NCI-H146 treated with DMSO at 0.1 percent for 48 hours (cell line): ENCODE data around the gene SLC6A3.

Experiments
- DNase-seq: peaks from one replicate; lab custom pipeline; 2025; ENCODE audit not compliant: unreplicated experiment; lab: John Stamatoyannopoulos, UW

SLC6A3 gene

GRCh38 chr5:1442222-1443145 lies 2.8 kb downstream of the SLC6A3 start:
- DNase-seq: no peak

GRCh38 chr5:1441166-1441865 lies 3.9 kb downstream of the SLC6A3 start:
- DNase-seq: no peak

GRCh38 chr5:1440098-1440493 lies 5.1 kb downstream of the SLC6A3 start:
- no peak for DNase-seq

- DNase-seq: no peak
Measured at GRCh38 chr5:1439388-1440097, 5.7 kb downstream of the SLC6A3 start.

DNA sequence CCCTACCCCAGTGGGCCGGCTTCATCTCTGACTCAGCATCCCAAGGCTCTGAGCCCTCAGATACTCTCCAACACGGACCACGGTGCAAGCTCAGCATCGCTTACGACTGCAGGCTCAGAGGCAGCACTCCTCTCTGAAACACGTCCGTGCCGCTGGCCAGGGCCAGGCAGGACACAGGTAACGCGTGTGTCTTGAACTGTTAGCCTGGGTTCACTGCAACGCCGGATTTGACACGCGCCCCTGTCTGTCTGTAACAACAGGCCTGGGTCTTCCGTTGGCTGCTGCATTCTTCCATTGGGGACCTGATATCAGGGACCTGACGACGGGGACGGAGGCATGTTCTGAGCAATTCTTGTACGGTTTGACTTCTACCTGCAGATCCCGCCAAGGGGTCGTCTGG lies 6.4 kb downstream of the SLC6A3 start:
- no peak for DNase-seq

DNA sequence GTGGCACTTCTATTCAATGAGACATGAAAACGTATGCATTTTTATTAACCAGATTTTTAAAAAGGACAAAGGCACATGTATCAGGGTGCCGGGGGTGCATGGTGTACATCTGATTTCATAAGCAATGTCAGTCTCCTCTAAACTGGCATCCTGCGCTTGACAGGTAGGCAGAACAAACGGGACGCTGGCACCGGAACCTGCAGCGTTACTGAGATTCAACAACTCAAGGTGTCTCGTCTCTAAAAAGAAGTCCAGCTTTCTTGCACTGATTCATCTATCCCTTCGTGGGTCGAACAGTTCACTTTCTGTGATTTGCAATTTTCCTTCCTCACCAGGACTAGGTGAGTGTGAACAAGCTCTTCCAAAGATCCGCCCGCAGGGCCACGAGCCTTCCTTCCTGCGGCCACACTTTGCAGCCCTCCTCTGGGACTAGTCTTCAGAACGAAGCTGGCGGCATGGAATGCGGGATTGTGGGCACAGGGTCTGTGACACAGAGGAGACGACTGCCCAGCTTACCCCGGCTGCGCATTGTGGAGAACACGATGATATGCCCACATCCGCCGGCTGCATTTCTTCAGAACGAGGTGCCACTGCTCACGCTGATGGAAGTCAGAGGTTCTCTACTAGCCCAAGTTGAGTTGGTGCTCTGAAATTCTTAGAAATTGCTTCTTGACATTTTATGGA lies 7.2 kb downstream of the SLC6A3 start:
- DNase-seq: no peak

DNA sequence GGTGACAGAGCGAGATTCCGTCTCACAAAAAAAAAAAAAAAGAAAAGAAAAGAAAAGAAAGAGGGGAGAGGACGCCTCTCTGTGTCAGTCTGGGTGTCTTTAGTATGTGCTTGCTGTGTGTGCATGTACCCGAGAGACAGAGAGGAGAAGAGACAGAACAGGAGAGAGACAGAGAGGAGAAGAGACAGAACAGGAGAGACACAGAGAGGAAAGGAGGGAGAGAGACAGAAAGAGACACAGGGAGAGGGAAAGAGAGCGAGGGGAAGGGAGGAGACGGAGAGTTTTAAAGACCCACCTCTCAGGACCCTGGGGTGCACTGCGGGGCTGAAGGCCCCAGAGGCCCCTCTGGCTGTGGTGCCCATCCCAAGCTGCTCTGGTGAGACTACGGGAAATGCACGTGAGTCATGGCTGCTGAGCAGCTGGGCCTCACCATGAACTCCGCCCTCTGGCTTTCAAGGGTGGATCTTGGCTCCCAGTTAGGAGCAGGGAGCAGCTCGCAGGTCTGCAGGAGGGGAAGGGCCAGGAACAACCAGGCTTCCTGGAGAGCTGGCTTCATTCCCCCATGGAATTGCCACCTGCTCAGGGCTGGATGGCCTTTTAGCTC lies 7.9 kb downstream of the SLC6A3 start:
- peak; percentile 16 for DNase-seq

DNA sequence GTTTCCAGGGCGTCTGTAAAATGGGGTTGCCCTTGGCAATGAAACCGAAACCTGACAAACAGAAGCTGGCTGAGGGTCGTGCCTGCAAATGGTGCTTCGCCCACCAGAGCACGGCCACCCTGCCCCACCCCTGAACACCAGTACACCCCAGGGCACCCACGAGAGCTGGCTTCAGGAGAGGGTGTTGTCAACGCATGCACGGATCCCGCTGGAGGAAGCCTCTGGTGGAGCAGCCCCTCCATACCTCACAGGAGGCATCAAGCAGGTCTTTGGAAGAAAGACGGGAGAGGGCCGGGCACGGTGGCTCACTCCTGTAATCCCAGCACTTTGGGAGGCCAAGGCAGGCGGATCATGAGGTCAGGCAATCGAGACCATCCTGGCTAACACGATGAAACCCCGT lies 8.6 kb downstream of the SLC6A3 start:
- DNase-seq: no peak

DNA sequence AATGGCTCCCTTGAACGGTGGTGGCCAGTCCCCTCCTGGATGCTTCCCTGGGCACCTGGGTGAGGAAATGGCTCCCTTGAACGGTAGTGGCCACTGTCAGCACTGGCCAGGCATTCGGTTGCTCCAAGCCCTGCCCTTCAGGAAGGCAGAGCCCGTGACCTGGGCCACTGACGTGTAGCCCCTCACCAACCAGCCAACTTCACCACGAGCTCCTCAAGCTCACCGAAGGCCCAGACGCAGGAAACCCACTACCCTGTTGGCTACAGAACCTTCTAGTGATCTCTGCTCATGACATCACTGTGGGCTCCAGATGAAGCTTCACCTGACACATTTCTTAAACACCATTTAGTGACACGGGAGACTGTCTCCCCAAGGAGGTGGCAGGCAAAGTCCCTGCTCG lies 9.2 kb downstream of the SLC6A3 start:
- DNase-seq: no peak

- DNase-seq: no peak
Measured at GRCh38 chr5:1435369-1435768, 9.9 kb downstream of the SLC6A3 start.

GRCh38 chr5:1432296-1432695 lies 12.9 kb downstream of the SLC6A3 start:
- no peak for DNase-seq

DNA sequence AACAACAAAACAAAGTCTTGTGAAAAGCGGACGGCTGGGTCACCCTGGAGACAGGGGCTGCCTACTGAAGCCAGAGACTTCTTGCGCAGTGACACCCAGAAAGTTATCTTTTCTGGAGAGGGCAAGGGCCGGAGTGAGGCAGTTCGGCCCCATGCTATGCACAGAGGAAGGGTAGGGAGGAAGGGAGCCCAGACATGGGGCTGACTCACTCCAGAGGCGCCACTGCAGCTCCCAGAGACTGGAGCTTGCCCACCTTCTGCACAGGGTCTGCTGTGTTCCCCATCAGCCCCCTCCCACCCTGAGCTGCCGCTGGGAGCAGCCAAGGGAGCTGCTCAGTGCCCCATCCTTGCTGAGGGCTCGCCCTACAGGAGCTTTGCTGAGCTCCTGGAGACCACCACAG lies 13.3 kb downstream of the SLC6A3 start:
- DNase-seq: no peak

GRCh38 chr5:1431021-1431811 lies 14.0 kb downstream of the SLC6A3 start:
- no peak for DNase-seq

DNA sequence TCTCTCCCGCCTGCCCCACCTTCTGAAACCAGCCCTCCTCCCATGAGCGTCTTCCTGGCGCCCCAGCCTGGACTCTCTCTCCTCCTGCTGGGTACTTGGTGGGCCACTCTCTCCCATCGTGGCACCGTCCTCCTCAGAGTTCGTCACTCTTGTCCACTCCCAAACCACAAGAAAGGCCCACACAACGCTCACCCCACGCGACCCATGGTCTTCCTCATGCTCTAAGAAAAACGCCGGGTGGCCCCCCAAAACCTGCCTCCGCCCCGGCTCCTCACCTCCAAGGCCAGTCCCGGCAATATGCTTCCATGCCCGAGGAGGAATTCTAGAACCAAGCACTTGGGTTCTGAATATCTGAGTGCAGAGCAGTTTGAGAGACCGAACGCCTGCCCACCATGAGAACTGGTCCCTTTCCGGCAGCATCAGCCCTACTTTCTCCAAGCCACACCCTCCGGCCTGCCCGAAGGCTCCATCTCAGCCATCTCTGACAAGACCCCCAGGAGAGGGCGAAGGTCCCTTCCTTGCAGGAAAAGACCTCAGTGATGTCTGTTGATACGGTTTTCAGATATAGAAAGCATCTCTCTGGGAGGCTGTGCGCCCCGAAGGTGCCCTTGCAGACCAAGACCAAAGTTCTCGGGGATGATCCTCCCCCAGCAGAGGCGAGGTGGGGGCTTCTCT lies 15.0 kb downstream of the SLC6A3 start:
- DNase-seq: no peak

DNA sequence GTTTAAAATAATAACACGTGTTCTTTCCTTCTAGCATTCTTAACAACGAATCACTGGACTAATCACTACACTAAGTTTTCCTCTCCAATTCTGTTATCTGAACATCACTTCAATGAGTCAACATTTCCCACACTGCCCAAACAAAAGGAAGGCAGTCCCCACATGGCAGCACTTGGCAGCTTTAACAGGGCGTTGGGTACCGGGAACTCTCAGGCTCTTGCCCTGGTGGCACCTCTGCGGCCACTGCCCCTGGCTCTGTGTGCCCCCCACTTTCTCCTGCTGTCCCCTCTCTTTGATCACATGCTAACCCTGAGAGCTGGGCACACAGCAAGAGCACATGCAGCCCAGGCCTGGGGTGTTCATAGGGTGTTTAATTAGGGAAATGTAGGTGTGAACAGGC lies 15.7 kb downstream of the SLC6A3 start:
- no peak for DNase-seq

GRCh38 chr5:1429066-1429465 lies 16.2 kb downstream of the SLC6A3 start:
- no peak for DNase-seq

DNA sequence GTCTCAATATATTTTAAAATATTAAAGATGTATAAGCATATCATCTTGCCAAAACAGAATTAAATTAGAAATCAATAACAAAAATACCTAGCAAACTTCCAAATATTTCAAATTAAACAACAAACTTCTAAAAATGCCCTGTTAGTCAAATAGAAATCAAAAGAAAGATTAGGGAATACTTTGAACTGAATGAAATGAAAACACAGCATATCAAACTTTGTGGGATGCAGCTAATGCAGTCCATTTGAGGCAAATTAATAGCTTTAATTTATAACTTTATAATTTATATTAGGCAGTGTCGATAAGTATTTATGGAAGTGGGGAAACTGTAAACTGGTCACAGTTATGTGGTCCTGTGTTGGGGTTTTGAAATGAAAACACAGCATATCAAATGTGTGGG lies 17.1 kb downstream of the SLC6A3 start:
- DNase-seq: no peak

DNA sequence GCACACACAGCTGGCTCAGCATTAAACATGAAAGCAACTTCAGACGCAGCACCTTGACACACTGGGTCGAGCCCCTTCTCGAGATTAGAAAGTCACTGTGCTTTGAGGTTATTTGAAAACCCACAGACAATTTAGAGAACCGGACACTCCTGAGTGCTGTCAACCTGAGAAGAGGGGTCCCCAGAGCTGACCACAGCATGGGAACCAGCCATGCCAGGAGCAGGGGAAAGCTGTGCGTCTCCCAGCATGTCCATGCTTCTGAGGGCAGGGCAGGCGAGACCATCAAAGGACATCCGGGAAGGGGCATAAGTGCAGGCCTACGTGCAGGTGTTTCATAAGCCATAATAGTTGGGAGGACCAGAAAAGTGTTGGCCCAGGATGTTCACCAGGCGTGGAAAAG lies 20.5 kb downstream of the SLC6A3 start:
- DNase-seq: no peak

DNA sequence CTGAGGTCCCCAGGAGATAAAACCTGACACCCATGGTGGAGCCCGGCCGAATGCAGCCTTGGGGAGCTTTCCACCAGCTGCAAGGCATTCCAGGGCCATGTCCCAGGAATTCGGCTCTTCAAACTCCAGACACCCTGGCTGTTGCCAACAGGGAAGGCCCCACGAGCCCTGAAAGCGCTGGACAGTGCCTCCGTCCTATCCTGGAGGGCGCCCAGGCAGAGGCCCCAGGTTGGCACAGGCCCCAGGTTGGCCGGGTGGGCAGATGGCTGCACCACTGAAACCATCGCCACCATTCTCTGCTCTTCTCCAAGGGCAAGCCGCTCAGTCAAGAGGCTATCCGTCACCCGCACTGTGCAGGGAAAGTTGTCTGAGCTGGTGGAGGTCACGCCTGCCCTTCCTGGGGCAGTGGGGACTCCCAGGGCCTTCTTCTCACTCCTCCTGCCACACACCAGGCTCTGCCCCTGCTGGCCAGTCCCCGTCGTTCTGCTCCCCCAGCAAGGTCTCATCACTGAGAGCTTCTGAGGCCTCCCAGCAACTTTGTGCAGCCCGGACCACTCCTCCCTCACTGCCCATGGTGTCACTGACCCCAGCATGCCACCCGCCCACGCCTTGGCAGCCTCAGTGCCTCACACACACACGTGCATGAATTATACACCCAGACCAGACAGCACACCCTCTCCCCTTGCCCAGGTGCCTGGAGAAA lies 21.2 kb downstream of the SLC6A3 start:
- no peak for DNase-seq
